ENCODE data around the gene DMAP1. TPM values are rescaled to one million over a fixed set of nuclear protein-coding genes. Genes with fewer than 3 reads are reported as not detected.

The DMAP1 gene
- total and polyA plus RNA-seq, 9 of the 15 experiments (the other 6 are each of a cell fraction or from before 2014, with no cell fraction given): 1.5 to 51.2 (median 30.3) TPM

- TF ChIP-seq NR2F6 (CRISPR knock-in tag; IDR thresholded peaks at IDR 0.05) (peak; percentile 72; the same call in 1 of the 2 replicates), SETDB1 (IDR thresholded peaks at IDR 0.05; ENCODE audit: low read length) (no peak), KLF6 (CRISPR knock-in tag; IDR thresholded peaks at IDR 0.05; ENCODE audit: borderline replicate concordance) (no peak), STAT5A (IDR thresholded peaks at IDR 0.05; ENCODE audit: borderline replicate concordance, low read length) (peak; percentile 48; the same call in 1 of the 2 replicates), ZNF408 (CRISPR knock-in tag; IDR thresholded peaks at IDR 0.05; ENCODE audit: low read depth) (peak; percentile 81; the same call in 1 of the 2 replicates), NFATC3 (IDR thresholded peaks at IDR 0.05) (peak; percentile 83; the same call in 1 of the 2 replicates), RHOXF2B (CRISPR knock-in tag; conservative IDR thresholded peaks at IDR 0.05) (peak; percentile 72; the same call in 1 of the 2 replicates), HOMEZ (CRISPR knock-in tag; IDR thresholded peaks at IDR 0.05) (no peak), PTTG1 (tag; IDR thresholded peaks at IDR 0.05; ENCODE audit: low read depth) (no peak), ZNF445 (CRISPR knock-in tag; IDR thresholded peaks at IDR 0.05; ENCODE audit: low read depth) (no peak)
- TF ChIP-seq, protein P1, sequence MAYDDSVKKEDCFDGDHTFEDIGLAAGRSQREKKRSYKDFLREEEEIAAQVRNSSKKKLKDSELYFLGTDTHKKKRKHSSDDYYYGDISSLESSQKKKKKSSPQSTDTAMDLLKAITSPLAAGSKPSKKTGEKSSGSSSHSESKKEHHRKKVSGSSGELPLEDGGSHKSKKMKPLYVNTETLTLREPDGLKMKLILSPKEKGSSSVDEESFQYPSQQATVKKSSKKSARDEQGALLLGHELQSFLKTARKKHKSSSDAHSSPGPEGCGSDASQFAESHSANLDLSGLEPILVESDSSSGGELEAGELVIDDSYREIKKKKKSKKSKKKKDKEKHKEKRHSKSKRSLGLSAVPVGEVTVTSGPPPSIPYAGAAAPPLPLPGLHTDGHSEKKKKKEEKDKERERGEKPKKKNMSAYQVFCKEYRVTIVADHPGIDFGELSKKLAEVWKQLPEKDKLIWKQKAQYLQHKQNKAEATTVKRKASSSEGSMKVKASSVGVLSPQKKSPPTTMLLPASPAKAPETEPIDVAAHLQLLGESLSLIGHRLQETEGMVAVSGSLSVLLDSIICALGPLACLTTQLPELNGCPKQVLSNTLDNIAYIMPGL (CRISPR knock-in tag; IDR thresholded peaks at IDR 0.05): peak; percentile 84
- TF ChIP-seq, protein P2, sequence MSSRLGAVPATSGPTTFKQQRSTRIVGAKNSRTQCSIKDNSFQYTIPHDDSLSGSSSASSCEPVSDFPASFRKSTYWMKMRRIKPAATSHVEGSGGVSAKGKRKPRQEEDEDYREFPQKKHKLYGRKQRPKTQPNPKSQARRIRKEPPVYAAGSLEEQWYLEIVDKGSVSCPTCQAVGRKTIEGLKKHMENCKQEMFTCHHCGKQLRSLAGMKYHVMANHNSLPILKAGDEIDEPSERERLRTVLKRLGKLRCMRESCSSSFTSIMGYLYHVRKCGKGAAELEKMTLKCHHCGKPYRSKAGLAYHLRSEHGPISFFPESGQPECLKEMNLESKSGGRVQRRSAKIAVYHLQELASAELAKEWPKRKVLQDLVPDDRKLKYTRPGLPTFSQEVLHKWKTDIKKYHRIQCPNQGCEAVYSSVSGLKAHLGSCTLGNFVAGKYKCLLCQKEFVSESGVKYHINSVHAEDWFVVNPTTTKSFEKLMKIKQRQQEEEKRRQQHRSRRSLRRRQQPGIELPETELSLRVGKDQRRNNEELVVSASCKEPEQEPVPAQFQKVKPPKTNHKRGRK (tag; IDR thresholded peaks at IDR 0.05): no peak
- TF ChIP-seq, protein P3, sequence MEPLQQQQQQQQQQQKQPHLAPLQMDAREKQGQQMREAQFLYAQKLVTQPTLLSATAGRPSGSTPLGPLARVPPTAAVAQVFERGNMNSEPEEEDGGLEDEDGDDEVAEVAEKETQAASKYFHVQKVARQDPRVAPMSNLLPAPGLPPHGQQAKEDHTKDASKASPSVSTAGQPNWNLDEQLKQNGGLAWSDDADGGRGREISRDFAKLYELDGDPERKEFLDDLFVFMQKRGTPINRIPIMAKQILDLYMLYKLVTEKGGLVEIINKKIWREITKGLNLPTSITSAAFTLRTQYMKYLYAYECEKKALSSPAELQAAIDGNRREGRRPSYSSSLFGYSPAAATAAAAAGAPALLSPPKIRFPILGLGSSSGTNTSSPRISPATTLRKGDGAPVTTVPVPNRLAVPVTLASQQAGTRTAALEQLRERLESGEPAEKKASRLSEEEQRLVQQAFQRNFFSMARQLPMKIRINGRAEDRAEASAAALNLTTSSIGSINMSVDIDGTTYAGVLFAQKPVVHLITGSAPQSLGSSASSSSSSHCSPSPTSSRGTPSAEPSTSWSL (CRISPR knock-in tag; IDR thresholded peaks at IDR 0.05; ENCODE audit: borderline replicate concordance): no peak
Observed at GRCh38 chr1:44213222-44214112, at the start of gene DMAP1 (continued).

All from K562 (cell line).